Liver (tissue), 9 donors: ENCODE measurements around the gene RBM47. TPM values are rescaled to one million over a fixed set of nuclear protein-coding genes. Genes with fewer than 3 reads are reported as not detected.

Source experiments
- DNase-seq: peaks from one replicate; pipeline ENCODE4 v3.0.0-alpha.2; 2017; ENCODE audit warnings: low spot score
- H3K27ac ChIP-seq, 2 donors: one replicate each; pipeline ENCODE4 v1.7.0; 2013; ENCODE audit warnings: inconsistent platforms in 2 of 2, low read length in 2 of 2, control low read depth in 1 of 2, low read depth in 1 of 2, mild to moderate bottlenecking in 1 of 2
- H3K27me3 ChIP-seq, 4 donors: one replicate each; pipeline versions ENCODE4 v1.6.1 to v1.7.0; 2013; ENCODE audit warnings: low read length in 3 of 4, inconsistent platforms in 1 of 4, mild to moderate bottlenecking in 1 of 4, moderate library complexity in 1 of 4; ENCODE audit not compliant: control insufficient read depth in 4 of 4, insufficient read depth in 4 of 4
- H3K36me3 ChIP-seq, 4 donors: one replicate each; pipeline versions ENCODE4 v1.6.1 to v1.7.0; 2013; ENCODE audit warnings: low read length in 3 of 4, mild to moderate bottlenecking in 3 of 4, low read depth in 1 of 4, moderate library complexity in 1 of 4; ENCODE audit not compliant: control insufficient read depth in 4 of 4, insufficient read depth in 3 of 4
- H3K4me1 ChIP-seq, 4 donors: one replicate each; pipeline versions ENCODE4 v1.6.1 to v1.7.0; 2013; ENCODE audit warnings: low read length in 3 of 4, mild to moderate bottlenecking in 3 of 4, moderate library complexity in 1 of 4; ENCODE audit not compliant: control insufficient read depth in 4 of 4, insufficient read depth in 4 of 4
- H3K4me3 ChIP-seq, 3 donors: one replicate each; pipeline versions ENCODE4 v1.6.1 to v1.7.0; 2013; ENCODE audit warnings: low read length in 3 of 3, control low read depth in 1 of 3, low read depth in 1 of 3, mild to moderate bottlenecking in 1 of 3
- H3K9ac ChIP-seq, 2 donors: one replicate each; pipeline ENCODE4 v1.7.0; 2013; ENCODE audit warnings: low read length in 2 of 2, mild to moderate bottlenecking in 2 of 2, moderate library complexity in 2 of 2, control low read depth in 1 of 2, low read depth in 1 of 2
- H3K9me3 ChIP-seq, 4 donors: one replicate each; pipeline versions ENCODE4 v1.6.1 to v1.7.0; 2013; ENCODE audit warnings: low read length in 3 of 4; ENCODE audit not compliant: control insufficient read depth in 4 of 4
- EGR1 ChIP-seq, 2 donors: IDR thresholded peaks; 2 replicates each; pipeline ENCODE4 v1.6.1; 2016 to 2018; ENCODE audit warnings: antibody characterized with exemption in 2 of 2, low read depth in 2 of 2
- FOXA2 ChIP-seq: IDR thresholded peaks from 2 replicates; pipeline ENCODE4 v1.6.1; 2016; ENCODE audit warnings: antibody characterized with exemption
- GABPA ChIP-seq, 2 donors: IDR thresholded peaks in 1 of 2; conservative IDR thresholded peaks in 1 of 2; 2 replicates each; pipeline ENCODE4 v1.6.1; 2016; ENCODE audit warnings: antibody characterized with exemption in 2 of 2, mild to moderate bottlenecking in 1 of 2, moderate library complexity in 1 of 2
- HNF4A ChIP-seq, 2 donors: conservative IDR thresholded peaks; 2 replicates each; pipeline ENCODE4 v1.6.1; 2016; ENCODE audit warnings: antibody characterized with exemption in 2 of 2, mild to moderate bottlenecking in 2 of 2
- HNF4G ChIP-seq: IDR thresholded peaks from 2 replicates; pipeline ENCODE4 v1.6.1; 2016; ENCODE audit warnings: antibody characterized with exemption
- NR2F2 ChIP-seq: IDR thresholded peaks from 2 replicates; pipeline ENCODE4 v1.6.1; 2016; ENCODE audit warnings: antibody characterized with exemption
- RAD21 ChIP-seq, 2 donors: IDR thresholded peaks; 2 replicates each; pipeline ENCODE4 v1.6.1; 2016; ENCODE audit warnings: antibody characterized with exemption in 2 of 2, mild to moderate bottlenecking in 2 of 2
- RXRA ChIP-seq, 2 donors: IDR thresholded peaks; 2 replicates each; pipeline ENCODE4 v1.6.1; 2017 to 2018; ENCODE audit warnings: antibody characterized with exemption in 2 of 2, mild to moderate bottlenecking in 1 of 2
- SP1 ChIP-seq: IDR thresholded peaks from 2 replicates; pipeline ENCODE4 v1.6.1; 2018; ENCODE audit warnings: antibody characterized with exemption, mild to moderate bottlenecking
- YY1 ChIP-seq: IDR thresholded peaks from 2 replicates; pipeline ENCODE4 v1.6.1; 2016; ENCODE audit warnings: antibody characterized with exemption, mild to moderate bottlenecking
- WGBS: extraction: QIAGEN DNeasy Blood & Tissue Kit; methylation state at CpG from one replicate; pipeline ENCODE4 v1.1.7; 2013; 5-methylcytosine and 5-hydroxymethylcytosine counted together
- polyA plus RNA-seq, 2 donors: library from polyadenylated mRNA; stranded (reverse) in 1 of 2; unstranded in 1 of 2; fragments of 200-250 nt in 1 of 2; fragments of >200 nt in 1 of 2; fragmentation: Nextera tagmentation in 1 of 2; extraction: Ambion mirVana in 1 of 2; gene quantifications; one replicate each; pipeline versions ENCODE4 v1.2.1 to v1.2.3, GENCODE V29; 2013 to 2015
- total RNA-seq, 2 donors: library from RNA; depleted of rRNA; stranded (reverse); fragments of >200 nt; gene quantifications; one replicate each; pipeline ENCODE4 v1.2.3, GENCODE V29; 2014
- TF ChIP-seq, protein P1 (sequence below): fragments of 150-350 bp; IDR thresholded peaks from 2 replicates; pipeline ENCODE4 v1.5.1; 2017; ENCODE audit warnings: improper control_type of control experiment, low read depth, low read length; ENCODE audit not compliant: missing input control
- TF ChIP-seq, protein P2 (sequence below): IDR thresholded peaks from 2 replicates; pipeline ENCODE4 v1.6.1; 2016; ENCODE audit warnings: antibody characterized with exemption
- donor health status: healthy.
- donor health status: healthy.
- donor health status: healthy.
- donor health status: healthy.
- donor health status: healthy.

The RBM47 gene
- total and polyA plus RNA-seq, 4 donors, result 16.5 to 81.2 (median 24.7) TPM

DNA sequence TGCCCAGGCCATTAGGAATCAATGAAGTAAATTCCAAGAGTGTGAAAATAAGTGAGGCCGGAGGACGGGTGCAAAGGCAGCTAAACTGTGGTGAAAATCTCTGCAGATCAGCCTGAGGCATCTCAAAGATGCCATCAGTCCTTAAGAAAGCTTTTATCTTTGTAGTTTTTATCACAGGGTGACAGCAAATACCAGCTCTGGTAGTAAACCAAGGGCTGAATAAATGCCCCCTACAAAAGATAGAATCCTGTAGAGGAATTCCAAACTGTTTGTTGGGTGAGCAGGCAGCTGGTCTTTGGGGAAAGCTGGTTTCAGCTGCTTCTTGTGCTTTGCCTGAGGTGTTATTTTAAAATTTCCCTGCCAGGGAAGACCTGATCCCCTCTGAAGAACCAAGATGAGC lies 21.6 kb upstream of the RBM47 start:
- no peak overlapping the region for H3K9ac ChIP-seq
- 94% methylated on average over 2 of the region's 2 CpGs for WGBS
- no peak overlapping the region for H3K27ac ChIP-seq
- no peaks in the 10 kb centered on the region for H3K9me3 ChIP-seq
- no peaks in the 10 kb centered on the region for H3K36me3 ChIP-seq
- no peak for DNase-seq
- H3K4me3 ChIP-seq, result no peak overlapping the region
- H3K27me3 ChIP-seq, result no peaks in the 10 kb centered on the region
- TF ChIP-seq SP1, result no peak
- TF ChIP-seq, protein P1, sequence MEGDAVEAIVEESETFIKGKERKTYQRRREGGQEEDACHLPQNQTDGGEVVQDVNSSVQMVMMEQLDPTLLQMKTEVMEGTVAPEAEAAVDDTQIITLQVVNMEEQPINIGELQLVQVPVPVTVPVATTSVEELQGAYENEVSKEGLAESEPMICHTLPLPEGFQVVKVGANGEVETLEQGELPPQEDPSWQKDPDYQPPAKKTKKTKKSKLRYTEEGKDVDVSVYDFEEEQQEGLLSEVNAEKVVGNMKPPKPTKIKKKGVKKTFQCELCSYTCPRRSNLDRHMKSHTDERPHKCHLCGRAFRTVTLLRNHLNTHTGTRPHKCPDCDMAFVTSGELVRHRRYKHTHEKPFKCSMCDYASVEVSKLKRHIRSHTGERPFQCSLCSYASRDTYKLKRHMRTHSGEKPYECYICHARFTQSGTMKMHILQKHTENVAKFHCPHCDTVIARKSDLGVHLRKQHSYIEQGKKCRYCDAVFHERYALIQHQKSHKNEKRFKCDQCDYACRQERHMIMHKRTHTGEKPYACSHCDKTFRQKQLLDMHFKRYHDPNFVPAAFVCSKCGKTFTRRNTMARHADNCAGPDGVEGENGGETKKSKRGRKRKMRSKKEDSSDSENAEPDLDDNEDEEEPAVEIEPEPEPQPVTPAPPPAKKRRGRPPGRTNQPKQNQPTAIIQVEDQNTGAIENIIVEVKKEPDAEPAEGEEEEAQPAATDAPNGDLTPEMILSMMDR, result no peak
- TF ChIP-seq RAD21 (IDR thresholded peaks at IDR 0.05), result no peak
- no peak for TF ChIP-seq HNF4G
- no peak for TF ChIP-seq YY1
- no peak for TF ChIP-seq HNF4A (conservative IDR thresholded peaks at IDR 0.05)
- no peak for TF ChIP-seq NR2F2
- H3K4me1 ChIP-seq, result no peaks in the 10 kb centered on the region

DNA sequence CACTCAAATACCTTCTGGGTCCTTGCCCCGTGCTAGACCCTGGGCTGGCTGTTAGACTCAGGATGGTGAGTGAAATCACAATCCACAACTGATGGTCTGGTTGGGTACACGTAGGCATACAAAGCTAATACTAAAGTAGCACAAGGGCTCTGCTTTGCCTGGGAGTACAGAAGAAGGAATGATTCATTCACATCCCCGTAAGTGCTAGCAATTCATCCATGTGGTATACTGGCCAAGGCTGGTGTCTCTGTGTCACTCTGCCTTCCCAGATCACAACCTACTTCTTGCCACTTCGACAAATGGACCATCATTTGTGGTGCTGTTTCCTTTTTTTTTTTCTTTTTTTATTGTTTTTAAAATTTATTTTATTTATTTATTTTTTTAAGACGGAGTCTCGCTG lies 19.7 kb upstream of the RBM47 start:
- H3K9me3 ChIP-seq, result no peaks in the 10 kb centered on the region
- TF ChIP-seq FOXA2, result no peak
- TF ChIP-seq SP1, result no peak
- TF ChIP-seq, protein P2, sequence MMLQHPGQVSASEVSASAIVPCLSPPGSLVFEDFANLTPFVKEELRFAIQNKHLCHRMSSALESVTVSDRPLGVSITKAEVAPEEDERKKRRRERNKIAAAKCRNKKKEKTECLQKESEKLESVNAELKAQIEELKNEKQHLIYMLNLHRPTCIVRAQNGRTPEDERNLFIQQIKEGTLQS, result no peak
- no peak for TF ChIP-seq HNF4A (conservative IDR thresholded peaks at IDR 0.05)
- TF ChIP-seq NR2F2, result no peak
- no peak for TF ChIP-seq GABPA (IDR thresholded peaks at IDR 0.05 in 1 of 2, conservative IDR thresholded peaks at IDR 0.05 in 1 of 2)
- no peak for DNase-seq
- H3K27me3 ChIP-seq, result no peaks in the 10 kb centered on the region
- H3K9ac ChIP-seq, result no peak overlapping the region
- no peaks in the 10 kb centered on the region for H3K36me3 ChIP-seq
- H3K4me3 ChIP-seq, result no peak overlapping the region
- no peaks in the 10 kb centered on the region for H3K4me1 ChIP-seq
- H3K27ac ChIP-seq, result no peak overlapping the region
- 87% methylated on average over 6 of the region's 6 CpGs for WGBS

DNA sequence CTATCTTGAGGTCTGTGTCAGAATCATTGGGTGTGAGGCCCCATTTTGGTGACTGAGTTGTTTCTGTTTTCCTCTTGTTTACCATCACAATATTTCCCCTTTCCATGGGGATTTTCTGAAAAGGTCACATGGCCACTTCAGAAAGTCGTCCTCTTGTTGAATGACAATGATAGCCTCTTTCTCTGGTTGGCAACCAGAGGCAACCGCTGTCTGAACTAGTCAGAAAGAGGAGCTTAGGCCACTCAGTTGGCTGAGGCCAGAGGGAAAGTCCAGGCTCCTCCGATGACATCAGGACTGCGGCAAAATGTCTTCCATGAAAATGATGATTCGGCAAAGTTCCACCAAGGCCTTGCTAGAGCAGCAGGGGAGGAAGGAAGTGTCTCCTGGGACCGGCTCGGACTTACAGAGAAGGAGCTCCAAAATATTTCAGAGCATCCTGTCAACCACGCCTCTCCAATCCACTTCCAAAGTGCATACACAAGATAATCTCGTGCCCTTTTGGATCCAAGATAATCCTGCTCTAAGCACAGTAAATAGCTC lies 19.1 kb upstream of the RBM47 start:
- Histone ChIP-seq H3K9me3 (no peaks in the 10 kb centered on the region), H3K9ac (no peak overlapping the region), H3K36me3 (no peaks in the 10 kb centered on the region), H3K4me3 (no peak overlapping the region), H3K27me3 (no peaks in the 10 kb centered on the region), H3K27ac (no peak overlapping the region), H3K4me1 (no peaks in the 10 kb centered on the region)
- 74% methylated on average over 9 of the region's 9 CpGs for WGBS
- DNase-seq, result no peak
- no peak for TF ChIP-seq EGR1 (IDR thresholded peaks at IDR 0.05; ENCODE audit: low read depth in 2 of 2)

DNA sequence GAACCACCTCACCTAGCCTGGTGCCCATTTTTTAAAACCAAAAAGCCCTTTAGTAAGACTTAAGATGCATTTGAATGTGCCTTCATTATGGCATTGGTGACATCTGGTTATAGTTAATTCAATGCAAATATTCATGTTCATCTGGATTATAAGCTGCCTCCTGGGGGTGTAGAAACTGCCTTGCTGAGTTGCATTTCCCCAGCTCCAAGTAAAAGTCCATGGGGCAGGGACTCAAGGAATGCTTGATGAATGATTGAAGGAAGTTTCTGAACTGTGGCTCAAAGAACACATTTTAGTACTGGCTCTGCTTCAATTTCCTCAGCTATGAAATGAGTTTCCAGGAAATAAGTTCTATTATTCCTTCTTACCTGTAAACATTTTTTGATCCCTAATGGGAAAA lies 18.5 kb upstream of the RBM47 start:
- Histone ChIP-seq H3K4me3 (no peak overlapping the region), H3K27ac (no peak overlapping the region), H3K9me3 (no peaks in the 10 kb centered on the region), H3K27me3 (no peaks in the 10 kb centered on the region), H3K9ac (no peak overlapping the region), H3K36me3 (no peaks in the 10 kb centered on the region), H3K4me1 (no peaks in the 10 kb centered on the region)
- DNase-seq, result no peak
- no peak for TF ChIP-seq NR2F2
- TF ChIP-seq RXRA (IDR thresholded peaks at IDR 0.05), result no peak
